B cell (primary cell): ENCODE results near the gene PSMG3. TPM values are rescaled to one million over a fixed set of nuclear protein-coding genes. Genes with fewer than 3 reads are reported as not detected.

Experiments
- ATAC-seq: fragments of 200-7000 bp; cut with Tn5 transposase; one replicate; pipeline ENCODE4 v1.10.0; 2021; ENCODE audit warnings: low read depth, mild to moderate bottlenecking, moderate number of reproducible peaks, moderate library complexity
- CTCF ChIA-PET: fragments of 350-600 bp; sonication (Branson Sonifier 250); formaldehyde crosslinking; loops from one replicate; lab custom pipeline; 2021; ENCODE audit warnings: antibody characterized with exemption, inconsistent platforms; lab: Charles Lee
- POLR2A ChIA-PET: fragments of 350-600 bp; sonication (Branson Sonifier 250); formaldehyde crosslinking; loops from one replicate; lab custom pipeline; 2021; ENCODE audit warnings: antibody characterized with exemption; lab: Charles Lee
- DNase-seq: peaks from one replicate; pipeline ENCODE4 v3.0.0; 2013
- H2AFZ ChIP-seq: 2 replicates; pipeline ENCODE4 v1.6.1; 2012; ENCODE audit warnings: mild to moderate bottlenecking, low read depth, low read length; ENCODE audit not compliant: insufficient read depth, poor library complexity, severe bottlenecking
- H3K27ac ChIP-seq, 2 donors: 1 replicate in 1 of 2; 2 replicates in 1 of 2; pipeline ENCODE4 v1.5.1; 2012 to 2013; ENCODE audit warnings: low read length in 2 of 2, mild to moderate bottlenecking in 2 of 2, moderate library complexity in 1 of 2
- H3K27me3 ChIP-seq, 4 experiments: fragments of 200-600 bp in 1 of 4; sonication (generic) in 1 of 4; replicated peaks in 1 of 4; 1 replicate in 2 of 4; 2 replicates in 2 of 4; pipeline versions ENCODE4 v1.6.1 to v1.7.0; 2013 to 2016; ENCODE audit warnings: low read length in 3 of 4, mild to moderate bottlenecking in 2 of 4, mixed read lengths in 1 of 4, moderate library complexity in 1 of 4; ENCODE audit not compliant: insufficient read depth in 4 of 4, control insufficient read depth in 3 of 4; ENCODE audit errors: control extremely low read depth in 1 of 4
- H3K36me3 ChIP-seq, 2 experiments: replicated peaks in 1 of 2; 1 replicate in 1 of 2; 2 replicates in 1 of 2; pipeline versions ENCODE4 v1.6.1 to v1.7.1; 2013; ENCODE audit warnings: low read length in 1 of 2; ENCODE audit not compliant: insufficient read depth in 2 of 2, control insufficient read depth in 1 of 2; ENCODE audit errors: control extremely low read depth in 1 of 2, extremely low read depth in 1 of 2
- H3K4me1 ChIP-seq, 2 donors: fragments of 200-600 bp in 1 of 2; sonication (generic) in 1 of 2; 1 replicate in 1 of 2; 2 replicates in 1 of 2; pipeline versions ENCODE4 v1.5.1 to v1.6.1; 2013 to 2017; ENCODE audit warnings: low read length in 2 of 2; ENCODE audit not compliant: control insufficient read depth in 2 of 2, insufficient read depth in 2 of 2
- H3K4me2 ChIP-seq: replicated peaks from 2 replicates; pipeline ENCODE3; 2012; ENCODE audit warnings: mild to moderate bottlenecking, low read depth, low read length; ENCODE audit not compliant: poor library complexity, severe bottlenecking
- H3K4me3 ChIP-seq, 5 experiments: fragments of 200-600 bp in 1 of 5; sonication (generic) in 1 of 5; 1 replicate in 3 of 5; 2 replicates in 2 of 5; pipeline versions ENCODE4 v1.5.1 to v1.7.0; 2011 to 2016; ENCODE audit warnings: low read length in 4 of 5, mild to moderate bottlenecking in 4 of 5, low read depth in 2 of 5, control low read depth in 1 of 5, moderate library complexity in 1 of 5; ENCODE audit not compliant: insufficient read depth in 1 of 5; ENCODE audit errors: control extremely low read depth in 1 of 5, extremely low read depth in 1 of 5
- H3K79me2 ChIP-seq: fragments of 200-600 bp; sonication (generic); one replicate; pipeline ENCODE4 v1.6.0; 2016; ENCODE audit warnings: low read length; ENCODE audit not compliant: control insufficient read depth, insufficient read depth
- H3K9ac ChIP-seq: fragments of 200-600 bp; sonication (generic); 2 replicates; pipeline ENCODE4 v1.6.1; 2017; ENCODE audit warnings: mild to moderate bottlenecking, low read length, moderate library complexity
- H3K9me3 ChIP-seq, 3 donors: one replicate each; pipeline versions ENCODE4 v1.6.1 to v1.7.1; 2013; ENCODE audit warnings: low read length in 2 of 3; ENCODE audit not compliant: control insufficient read depth in 2 of 3, insufficient read depth in 1 of 3; ENCODE audit errors: control extremely low read depth in 1 of 3
- H4K20me1 ChIP-seq: 2 replicates; pipeline ENCODE4 v1.6.0; 2012; ENCODE audit warnings: mild to moderate bottlenecking, low read length; ENCODE audit not compliant: insufficient read depth, control insufficient read depth, poor library complexity, severe bottlenecking
- H3K27ac Mint-ChIP-seq: one replicate; pipeline ENCODE4 v1.8.0; 2021; ENCODE audit warnings: mixed read lengths
- H3K27me3 Mint-ChIP-seq: one replicate; pipeline ENCODE4 v1.8.0; 2021; ENCODE audit warnings: mixed read lengths
- H3K4me1 Mint-ChIP-seq: one replicate; pipeline ENCODE4 v1.8.0; 2021; ENCODE audit warnings: mixed read lengths
- H3K4me3 Mint-ChIP-seq: one replicate; pipeline ENCODE4 v1.8.0; 2021; ENCODE audit warnings: mixed read lengths
- H3K9me3 Mint-ChIP-seq: one replicate; pipeline ENCODE4 v1.8.0; 2022; ENCODE audit warnings: mixed read lengths; ENCODE audit not compliant: insufficient read depth
- CTCF ChIP-seq: fragments of 200-600 bp; IDR thresholded peaks from one replicate; pipeline ENCODE4 v1.8.0; 2022; ENCODE audit warnings: antibody characterized with exemption, mild to moderate bottlenecking
- EZH2 ChIP-seq: IDR thresholded peaks from 2 replicates; pipeline ENCODE4 v1.6.1; 2012; ENCODE audit warnings: borderline replicate concordance, low read depth, mild to moderate bottlenecking, moderate library complexity, low read length; ENCODE audit not compliant: insufficient read depth, poor library complexity, severe bottlenecking
- WGBS: methylation state at CpG from one replicate; pipeline ENCODE4 v1.1.5; 2013; ENCODE audit warnings: missing lambda C conversion rate; ENCODE audit not compliant: insufficient coverage; 5-methylcytosine and 5-hydroxymethylcytosine counted together
- intact Hi-C: fragments of 100-400 bp; cut with micrococcal nuclease; formaldehyde crosslinking; loops from one replicate; pipeline ENCODE4 v1.10.0; 2022
- polyA plus RNA-seq: library from polyadenylated mRNA; depleted of rRNA; stranded (reverse); fragments of >200 nt; gene quantifications from 2 replicates; pipeline ENCODE4 v1.2.3, GENCODE V29; 2012
- total RNA-seq, 2 donors: library from RNA; stranded (reverse); fragments of 120-200 nt in 1 of 2; gene quantifications; 1 replicate in 1 of 2; 2 replicates in 1 of 2; pipeline versions ENCODE4 v1.2.3 to v1.2.4, GENCODE V29; 2013 to 2022

Gene PSMG3
- total and polyA plus RNA-seq, 2 donors (not counting 1 experiment from before 2014, with no cell fraction given): 27.4 to 75.7 TPM

- H3K4me1 ChIP-seq: no peaks in the 10 kb centered on the region
- Mint-ChIP-seq H3K4me1 (peaks cover 2% of the 10 kb centered on the region), H3K4me3 (no peak overlapping the region), H3K27me3 (no peaks in the 10 kb centered on the region), H3K9me3 (no peaks in the 10 kb centered on the region), H3K27ac (no peak overlapping the region)
- DNase-seq (no peak), ATAC-seq (no peak)
- no peaks in the 10 kb centered on the region for H3K79me2 ChIP-seq
- 99% methylated on average over 7 of the region's 7 CpGs for WGBS
- CTCF ChIA-PET: no interaction called here
- TF ChIP-seq EZH2 (no peak), CTCF (no peak)
- H3K4me2 ChIP-seq: no peak overlapping the region
- POLR2A ChIA-PET: no interaction called here
- no peak overlapping the region for H3K27ac ChIP-seq
- no peaks in the 10 kb centered on the region for H4K20me1 ChIP-seq
- no peak overlapping the region for H3K9ac ChIP-seq
- H3K36me3 ChIP-seq: no peaks in the 10 kb centered on the region
- peaks cover 0 to under 1% (median 0%) of the 10 kb centered on the region in 4 experiments for H3K27me3 ChIP-seq
- intact Hi-C loops: no loop called here
- H2AFZ ChIP-seq: no peak overlapping the region
- H3K4me3 ChIP-seq: no peak overlapping the region
- H3K9me3 ChIP-seq: peaks cover 0 to 11% (median 0%) of the 10 kb centered on the region in 3 donors
Measured at GRCh38 chr7:1598286-1598685, 28.5 kb upstream of the PSMG3 start.

GRCh38 chr7:1597791-1598190 is 28.0 kb upstream of the PSMG3 start:
- H3K9ac ChIP-seq: no peak overlapping the region
- no peak overlapping the region for H3K4me3 ChIP-seq
- Mint-ChIP-seq H3K27ac (no peak overlapping the region), H3K4me3 (no peak overlapping the region), H3K4me1 (peaks cover 6% of the 10 kb centered on the region), H3K27me3 (peaks cover under 1% of the 10 kb centered on the region), H3K9me3 (no peaks in the 10 kb centered on the region)
- H3K27me3 ChIP-seq: peaks cover 0 to 5% (median 0%) of the 10 kb centered on the region in 4 experiments
- ATAC-seq (no peak), DNase-seq (no peak)
- no peak overlapping the region for H2AFZ ChIP-seq
- ChIA-PET CTCF (no interaction called here), POLR2A (no interaction called here)
- no peaks in the 10 kb centered on the region for H3K79me2 ChIP-seq
- 97% methylated on average over 9 of the region's 11 CpGs for WGBS
- peaks cover under 1 to 2% of the 10 kb centered on the region in 2 donors for H3K4me1 ChIP-seq
- H3K9me3 ChIP-seq: peaks cover 0 to 11% (median 0%) of the 10 kb centered on the region in 3 donors
- H3K36me3 ChIP-seq: no peaks in the 10 kb centered on the region
- TF ChIP-seq CTCF (no peak), EZH2 (no peak)
- H3K27ac ChIP-seq: no peak overlapping the region
- H4K20me1 ChIP-seq: no peaks in the 10 kb centered on the region
- no peak overlapping the region for H3K4me2 ChIP-seq
- intact Hi-C loops: no loop called here
